ENCODE data around the gene LARGE1. TPM values are rescaled to one million over a fixed set of nuclear protein-coding genes. Genes with fewer than 3 reads are reported as not detected.

The LARGE1 gene
- total RNA-seq, 1 experiment from 2014 or later, result 1.5 TPM

GRCh38 chr22:33415401-33415800 is 504.9 kb downstream of the LARGE1 start:
- H3K4me2 ChIP-seq (ENCODE audit: low read length), result no peak overlapping the region
- H3K27me3 ChIP-seq (ENCODE audit: insufficient read depth, low read length), result no peaks in the 10 kb centered on the region
- ChIA-PET POLR2A (no interaction called here), RAD21 (ENCODE audit: low non-redundant PET in 1 of 2, low total read pairs in 2 of 2, uncharacterized antibody in 2 of 2, unreplicated experiment in 2 of 2) (no interaction called here), CTCF (no interaction called here)
- H3K4me3 ChIP-seq (replicated peaks in 1 of 2; ENCODE audit: low read depth in 1 of 2, low read length in 2 of 2), result no peak overlapping the region
- no TSS peak for BruUV-seq (replicated peaks)
- no peak overlapping the region for H3K27ac ChIP-seq (ENCODE audit: low read depth, low read length)
- intact Hi-C loops (cut with micrococcal nuclease), result no loop called here
- DNase-seq (ENCODE audit: low read depth, low spot score) (no peak), ATAC-seq (no peak)
- H3K9me2 ChIP-seq (ENCODE audit: insufficient read depth), result no peaks in the 10 kb centered on the region
- H4K20me1 ChIP-seq (ENCODE audit: insufficient read depth), result no peaks in the 10 kb centered on the region
- H3K79me2 ChIP-seq (ENCODE audit: insufficient read depth, low read length), result no peaks in the 10 kb centered on the region
- no peak overlapping the region for H3K9ac ChIP-seq (ENCODE audit: low read length)
- H3K9me3 ChIP-seq (ENCODE audit: control insufficient read depth in 1 of 2, insufficient read depth in 1 of 2, low read depth in 1 of 2, low read length in 2 of 2), result peaks cover 0 to 34% of the 10 kb centered on the region in 2 experiments; a peak in 2 of 4 replicates
- no peaks in the 10 kb centered on the region for H3K36me3 ChIP-seq (ENCODE audit: control insufficient read depth in 1 of 2, insufficient read depth in 2 of 2, low read length in 2 of 2)
- H3K4me1 ChIP-seq (ENCODE audit: control insufficient read depth in 1 of 2, insufficient read depth in 2 of 2, low read length in 2 of 2), result no peaks in the 10 kb centered on the region
- TF ChIP-seq ATF3 (IDR thresholded peaks at IDR 0.05) (no peak), SP1 (IDR thresholded peaks at IDR 0.05; ENCODE audit: low read depth) (no peak), POLR2AphosphoS5 (IDR thresholded peaks at IDR 0.05; ENCODE audit: low read depth, low read length) (no peak), MAX (IDR thresholded peaks at IDR 0.05) (no peak), ZBTB33 (IDR thresholded peaks at IDR 0.05; ENCODE audit: extremely low read depth, insufficient replicate concordance, low read length) (no peak), YY1 (IDR thresholded peaks at IDR 0.05; ENCODE audit: extremely low read depth, insufficient replicate concordance, low read depth, low read length) (no peak), CBX3 (IDR thresholded peaks at IDR 0.05; ENCODE audit: low read depth) (no peak), EZH2phosphoT487 (IDR thresholded peaks at IDR 0.05; ENCODE audit: borderline replicate concordance) (no peak), CTCF (IDR thresholded peaks at IDR 0.05 in 2 of 3, conservative IDR thresholded peaks at IDR 0.05 in 1 of 3; ENCODE audit: borderline replicate concordance in 1 of 3, insufficient read depth in 1 of 3, low read depth in 2 of 3, low read length in 2 of 3) (no peak), ZFX (IDR thresholded peaks at IDR 0.05) (no peak), FOSL1 (IDR thresholded peaks at IDR 0.05; ENCODE audit: low read depth) (no peak), EGR1 (IDR thresholded peaks at IDR 0.05; ENCODE audit: low read depth) (no peak), POLR2A (IDR thresholded peaks at IDR 0.05; ENCODE audit: borderline replicate concordance, extremely low read depth, insufficient read depth, insufficient read length) (no peak)
- no peak overlapping the region for H2AFZ ChIP-seq (ENCODE audit: low read depth, low read length, poor library complexity, severe bottlenecking)
